A204.1 (cell line): Measurements from ENCODE around the gene MSANTD1.

Experiments
- FAIRE-seq: peaks from 2 replicates; lab custom pipeline; 2012; peaks lifted over from hg19 to GRCh38; lab: Jason Lieb, UNC

MSANTD1 gene

GRCh38 chr4:3217266-3217665 is 31.7 kb upstream of the MSANTD1 start:
- no peak for FAIRE-seq

DNA sequence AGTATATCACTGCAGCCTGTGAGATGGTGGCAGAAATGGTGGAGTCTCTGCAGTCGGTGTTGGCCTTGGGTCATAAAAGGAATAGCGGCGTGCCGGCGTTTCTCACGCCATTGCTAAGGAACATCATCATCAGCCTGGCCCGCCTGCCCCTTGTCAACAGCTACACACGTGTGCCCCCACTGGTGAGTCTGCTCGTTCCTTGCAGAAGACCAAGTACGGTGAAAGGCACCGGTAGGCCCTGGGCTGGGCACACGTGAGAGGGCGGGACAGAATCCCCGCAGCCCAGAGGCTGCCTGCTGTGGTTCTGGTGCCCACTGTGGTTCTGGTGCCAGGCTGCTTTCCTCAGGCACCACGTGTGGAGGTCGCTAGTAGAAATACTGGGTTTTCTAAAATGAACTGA is 31.2 kb upstream of the MSANTD1 start:
- FAIRE-seq = no peak

GRCh38 chr4:3218824-3219760 is 29.9 kb upstream of the MSANTD1 start:
- no peak for FAIRE-seq

- FAIRE-seq = no peak
Observed at GRCh38 chr4:3219761-3220475, 29.0 kb upstream of the MSANTD1 start.

- no peak for FAIRE-seq
Observed at GRCh38 chr4:3220476-3221183, 28.3 kb upstream of the MSANTD1 start.

DNA sequence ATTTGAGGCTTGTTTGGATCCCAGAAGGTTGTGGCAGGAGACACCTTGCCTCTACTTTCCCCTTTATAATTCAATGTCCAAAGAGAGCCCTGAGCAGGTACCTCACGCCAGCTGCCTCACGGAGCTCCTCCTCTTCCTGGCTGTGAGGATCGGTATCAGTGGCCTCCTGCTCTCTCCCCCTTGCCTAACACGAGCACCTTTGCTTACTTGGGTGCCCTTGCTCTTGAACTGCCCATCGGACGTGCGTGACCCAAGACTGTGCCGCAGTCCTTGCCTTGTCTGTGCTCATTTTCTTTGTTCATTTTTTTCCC is 27.8 kb upstream of the MSANTD1 start:
- no peak for FAIRE-seq

- no peak for FAIRE-seq
Observed at GRCh38 chr4:3221996-3222395, 27.0 kb upstream of the MSANTD1 start.

- no peak for FAIRE-seq
Observed at GRCh38 chr4:3223346-3223745, 25.6 kb upstream of the MSANTD1 start.

GRCh38 chr4:3223956-3224748 is 24.8 kb upstream of the MSANTD1 start:
- no peak for FAIRE-seq

- FAIRE-seq = no peak
Observed at GRCh38 chr4:3225071-3225850, 23.7 kb upstream of the MSANTD1 start.

GRCh38 chr4:3225936-3226335 is 23.0 kb upstream of the MSANTD1 start:
- no peak for FAIRE-seq

DNA sequence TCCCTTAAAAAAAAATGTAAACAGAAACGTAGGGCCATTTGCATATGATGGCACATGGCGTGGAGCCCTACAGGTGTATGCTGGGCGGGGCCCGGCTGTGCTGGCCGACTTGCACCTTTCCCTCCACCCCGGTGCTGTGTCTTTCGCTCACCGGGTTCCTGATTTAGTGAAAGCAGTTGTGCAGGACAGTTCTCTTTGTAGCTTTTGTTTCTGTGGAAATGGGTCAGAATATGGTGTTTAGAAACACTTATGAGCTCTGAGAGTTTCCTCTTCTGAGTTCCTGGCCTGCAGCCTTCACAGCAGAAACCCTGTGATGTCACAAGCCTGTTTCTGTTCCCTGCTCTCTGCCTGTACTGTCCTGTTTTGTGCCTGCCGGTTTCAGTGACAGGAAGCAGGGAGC is 22.5 kb upstream of the MSANTD1 start:
- FAIRE-seq = no peak

GRCh38 chr4:3226944-3227343 is 22.0 kb upstream of the MSANTD1 start:
- FAIRE-seq = no peak

GRCh38 chr4:3227878-3228675 is 20.9 kb upstream of the MSANTD1 start:
- FAIRE-seq = no peak

DNA sequence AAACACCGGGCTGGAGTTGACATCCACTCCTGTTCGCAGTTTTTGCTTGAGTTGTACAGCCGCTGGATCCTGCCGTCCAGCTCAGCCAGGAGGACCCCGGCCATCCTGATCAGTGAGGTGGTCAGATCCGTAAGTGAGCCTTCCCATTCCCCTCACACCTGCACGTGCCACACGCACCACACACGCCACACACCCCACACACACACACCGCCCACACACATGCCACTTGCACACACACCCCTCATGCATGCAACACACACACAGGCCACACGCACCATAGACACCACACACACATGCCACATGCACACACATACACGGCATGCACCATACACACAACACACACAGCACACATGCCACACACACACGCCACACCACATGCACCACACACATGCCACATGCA is 20.1 kb upstream of the MSANTD1 start:
- no peak for FAIRE-seq

DNA sequence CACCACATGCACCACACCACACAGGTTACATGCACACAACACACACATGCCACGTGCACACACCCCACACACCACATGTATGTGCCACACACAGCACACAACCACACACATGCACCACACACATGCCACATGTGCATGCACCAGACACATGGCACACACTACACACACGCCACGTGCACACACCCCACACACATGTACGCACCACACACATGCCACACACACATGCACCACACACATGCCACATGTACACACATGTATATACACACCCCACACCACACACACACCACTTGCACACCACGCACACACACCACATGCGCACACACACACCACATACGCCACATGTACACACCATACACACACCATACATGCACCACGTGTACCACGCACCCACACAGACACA is 19.6 kb upstream of the MSANTD1 start:
- no peak for FAIRE-seq

DNA sequence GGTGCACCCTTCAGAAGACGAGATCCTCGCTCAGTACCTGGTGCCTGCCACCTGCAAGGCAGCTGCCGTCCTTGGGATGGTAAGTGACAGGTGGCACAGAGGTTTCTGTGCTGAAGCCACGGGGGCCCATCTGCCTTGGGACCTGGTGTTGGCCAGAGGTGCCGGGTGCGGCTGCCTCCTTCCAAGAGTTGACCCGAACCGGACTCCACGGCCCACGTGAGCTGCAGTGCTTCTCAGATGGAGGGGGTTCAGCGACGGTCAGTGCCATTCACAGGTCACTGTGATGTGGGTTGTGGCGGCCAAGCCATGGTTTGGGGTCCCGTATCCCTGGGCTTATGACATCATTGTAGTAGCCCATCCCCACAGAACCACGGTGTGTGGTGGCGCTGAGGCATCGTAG is 19.0 kb upstream of the MSANTD1 start:
- FAIRE-seq = no peak

DNA sequence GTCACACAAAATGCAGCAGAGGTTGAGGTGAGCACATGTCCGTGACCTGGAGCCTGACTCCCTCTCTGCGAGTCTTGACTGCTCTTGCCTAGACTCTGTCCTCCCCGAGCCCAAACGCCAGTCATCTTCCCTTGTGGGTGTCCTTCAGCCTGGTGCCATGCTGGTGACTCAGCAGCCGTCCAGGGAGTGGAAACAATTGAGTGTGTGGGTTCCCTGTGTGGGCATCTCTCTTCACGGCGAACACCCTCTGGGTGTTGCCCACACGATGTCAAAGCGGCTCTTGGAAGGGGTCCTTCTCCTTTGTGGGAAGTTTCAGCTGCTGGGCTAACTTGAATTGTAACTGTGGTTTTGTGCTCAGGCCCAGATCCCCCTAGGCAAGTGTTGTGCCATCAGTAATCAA is 17.5 kb upstream of the MSANTD1 start:
- no peak for FAIRE-seq

DNA sequence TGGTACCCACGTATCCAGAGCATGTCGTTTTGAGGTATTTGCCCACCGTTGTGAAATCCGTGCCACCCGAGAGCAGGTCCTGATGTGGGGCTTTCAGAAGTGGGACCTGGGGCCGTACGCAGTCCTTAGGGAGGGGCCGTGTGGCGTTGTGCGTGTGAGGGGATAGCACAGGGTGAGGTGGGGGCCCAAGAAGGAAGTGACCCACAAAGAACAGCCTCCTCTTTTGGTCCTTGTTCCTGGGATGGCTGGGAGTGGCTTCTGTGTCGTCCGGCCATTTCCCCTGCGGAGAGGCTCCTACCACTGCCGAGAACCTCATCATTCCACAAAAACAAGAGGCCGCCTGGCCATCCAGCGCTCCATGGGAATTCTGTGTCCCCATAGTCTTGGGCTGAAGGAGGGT is 17.0 kb upstream of the MSANTD1 start:
- FAIRE-seq = no peak

DNA sequence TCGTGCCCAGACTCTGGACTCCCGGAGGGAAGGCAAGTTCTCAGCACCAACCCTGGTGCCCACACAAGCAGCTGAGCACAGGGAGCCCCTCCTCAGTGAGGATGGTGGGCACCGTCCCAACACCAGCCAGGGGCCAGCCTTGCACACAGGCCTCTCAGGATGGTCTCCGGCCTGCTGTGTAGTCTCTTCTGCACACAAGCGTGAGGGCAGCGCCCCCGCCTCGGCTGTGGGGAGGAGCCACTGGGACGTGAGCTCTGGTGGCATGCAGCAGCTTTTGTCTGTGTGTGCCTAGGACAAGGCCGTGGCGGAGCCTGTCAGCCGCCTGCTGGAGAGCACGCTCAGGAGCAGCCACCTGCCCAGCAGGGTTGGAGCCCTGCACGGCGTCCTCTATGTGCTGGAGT is 16.1 kb upstream of the MSANTD1 start:
- FAIRE-seq = no peak
